A673 (cell line): ENCODE results near the gene ARHGAP26. TPM values are rescaled to one million over a fixed set of nuclear protein-coding genes. Genes with fewer than 3 reads are reported as not detected.

Experiments
- BruUV-seq: library from RNA; stranded (reverse); fragments of 400-500 nt; replicated peaks from 2 replicates; lab custom pipeline; 2021; lab: Mats Ljungman, UMichigan
- CTCF ChIA-PET: fragments of 300-600 bp; sonication (Branson Sonifier 250); formaldehyde crosslinking; loops from one replicate; lab custom pipeline; 2022; ENCODE audit warnings: antibody characterized with exemption; lab: Charles Lee
- POLR2A ChIA-PET: fragments of 300-600 bp; sonication (Branson Sonifier 250); formaldehyde crosslinking; loops from one replicate; lab custom pipeline; 2022; ENCODE audit warnings: antibody characterized with exemption; ENCODE audit not compliant: low non-redundant PET; lab: Charles Lee
- DNase-seq: peaks from one replicate; pipeline ENCODE4 v3.0.0-alpha.2; 2015; ENCODE audit warnings: low spot score
- H3K27ac ChIP-seq: fragments of 200-600 bp; sonication (generic); 2 replicates; pipeline ENCODE4 v1.5.1; 2016; ENCODE audit warnings: mixed run types, low read depth, mild to moderate bottlenecking, mixed read lengths, antibody characterized with exemption, low read length; ENCODE audit not compliant: poor library complexity, severe bottlenecking
- H3K27me3 ChIP-seq: fragments of 200-600 bp; sonication (generic); replicated peaks from 2 replicates; pipeline ENCODE4 v1.6.1; 2017; ENCODE audit warnings: mixed run types, low read depth, mild to moderate bottlenecking, mixed read lengths, antibody characterized with exemption, low read length; ENCODE audit not compliant: insufficient read depth, poor library complexity
- H3K36me3 ChIP-seq: fragments of 200-600 bp; sonication (generic); 2 replicates; pipeline ENCODE4 v1.6.1; 2016; ENCODE audit warnings: mixed run types, mild to moderate bottlenecking, mixed read lengths, antibody characterized with exemption, low read length; ENCODE audit not compliant: insufficient read depth, poor library complexity, severe bottlenecking
- H3K4me1 ChIP-seq: fragments of 200-600 bp; sonication (generic); 2 replicates; pipeline ENCODE4 v1.6.1; 2017; ENCODE audit warnings: mixed run types, mild to moderate bottlenecking, mixed read lengths, antibody characterized with exemption, low read length; ENCODE audit not compliant: insufficient read depth, poor library complexity, severe bottlenecking
- H3K4me3 ChIP-seq: fragments of 200-600 bp; sonication (generic); 2 replicates; pipeline ENCODE4 v1.5.1; 2016; ENCODE audit warnings: low read depth, mixed run types, mild to moderate bottlenecking, mixed read lengths, low read length; ENCODE audit not compliant: poor library complexity, severe bottlenecking
- H3K9me3 ChIP-seq: fragments of 200-600 bp; sonication (generic); 2 replicates; pipeline ENCODE4 v1.6.1; 2016; ENCODE audit warnings: mixed run types, low read depth, mild to moderate bottlenecking, mixed read lengths, antibody characterized with exemption, low read length; ENCODE audit not compliant: poor library complexity, severe bottlenecking
- CTCF ChIP-seq: fragments of 300-800, 200-600 bp; sonication (generic); conservative IDR thresholded peaks from 2 replicates; pipeline ENCODE4 v1.5.1; 2017; ENCODE audit warnings: low read depth, mild to moderate bottlenecking, antibody characterized with exemption, low read length, moderate library complexity, mixed read lengths
- EZH2 ChIP-seq: fragments of 200-600 bp; sonication (generic); IDR thresholded peaks from 2 replicates; pipeline ENCODE4 v1.6.1; 2017; ENCODE audit warnings: borderline replicate concordance, low read depth, mild to moderate bottlenecking, mixed read lengths, antibody characterized with exemption, low read length; ENCODE audit not compliant: poor library complexity, severe bottlenecking
- intact Hi-C: fragments of 100-400 bp; cut with micrococcal nuclease; formaldehyde crosslinking; loops from one replicate; pipeline ENCODE4 v1.10.0; 2022; ENCODE audit not compliant: unreplicated experiment
- total RNA-seq: library from RNA; stranded (reverse); gene quantifications from 2 replicates; pipeline ENCODE4 v1.2.3, GENCODE V29; 2021

Gene ARHGAP26
- total RNA-seq, 1 experiment from 2014 or later, result 25.5 TPM

GRCh38 chr5:143008809-143009521, 238.8 kb downstream of the ARHGAP26 start:
- H3K27ac ChIP-seq, result no peak overlapping the region
- H3K36me3 ChIP-seq, result no peaks in the 10 kb centered on the region
- DNase-seq, result peak; percentile 14
- no peaks in the 10 kb centered on the region for H3K9me3 ChIP-seq
- ChIA-PET CTCF (no interaction called here), POLR2A (no interaction called here)
- peaks cover 6% of the 10 kb centered on the region for H3K4me1 ChIP-seq
- intact Hi-C loops, result no loop called here
- no peaks in the 10 kb centered on the region for H3K27me3 ChIP-seq
- TF ChIP-seq EZH2 (no peak), CTCF (no peak)
- no TSS peak for BruUV-seq
- no peak overlapping the region for H3K4me3 ChIP-seq

DNA sequence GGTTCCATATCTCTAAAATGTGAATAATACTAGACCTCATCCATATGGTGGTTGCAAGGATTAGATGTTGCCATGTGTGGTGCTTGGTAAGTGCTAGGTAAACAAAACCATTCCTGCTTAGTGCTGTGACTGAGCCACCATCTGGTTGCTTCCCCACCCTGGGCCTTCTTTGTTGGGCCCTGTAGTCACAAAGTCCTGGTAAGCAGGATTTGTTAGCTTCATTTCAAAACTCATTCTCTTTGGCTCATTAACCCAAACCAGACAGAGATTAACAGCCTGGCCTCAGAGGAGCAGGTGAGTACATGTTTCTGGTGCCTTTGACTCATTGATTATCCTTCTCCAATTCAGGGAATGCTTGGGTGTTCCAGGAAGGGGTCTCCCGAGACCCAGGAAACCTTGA, 240.2 kb downstream of the ARHGAP26 start:
- ChIA-PET CTCF (interaction anchor here (1.0 kb wide), 1 partner anchor 393 kb away, joined by 5 read pairs; no protein-coding TSS in a partner anchor), POLR2A (no interaction called here)
- Histone ChIP-seq H3K27me3 (no peaks in the 10 kb centered on the region), H3K4me1 (peaks cover 6% of the 10 kb centered on the region), H3K4me3 (no peak overlapping the region), H3K9me3 (no peaks in the 10 kb centered on the region), H3K27ac (no peak overlapping the region), H3K36me3 (no peaks in the 10 kb centered on the region)
- no peak for DNase-seq
- TF ChIP-seq CTCF, result no peak
- no peak for TF ChIP-seq EZH2
- intact Hi-C loops, result loop anchor here (5.0 to 10.0 kb wide), 2 partner anchors 392 to 954 kb away; partner anchors contain the start of gene NR3C1
- no TSS peak for BruUV-seq

DNA sequence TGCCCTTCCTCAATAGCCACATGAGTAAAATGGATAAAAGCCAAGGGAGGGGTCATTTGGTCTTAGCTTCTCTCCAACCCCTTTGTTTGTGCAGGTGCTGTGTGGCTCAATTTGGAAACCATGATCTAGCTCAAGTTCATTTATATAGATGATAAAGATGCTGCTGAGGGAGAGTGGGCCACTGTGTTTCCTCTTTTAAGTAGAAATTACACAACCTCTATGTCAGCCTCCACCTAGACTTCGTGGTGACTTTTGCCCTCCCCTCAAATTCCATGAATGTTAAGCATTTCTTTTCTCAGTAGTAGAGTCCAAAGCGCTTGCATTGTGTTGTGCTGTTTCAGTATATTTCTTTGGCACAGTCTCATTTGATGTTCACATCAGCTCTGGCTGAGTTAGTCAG, 241.4 kb downstream of the ARHGAP26 start:
- intact Hi-C loops, result loop anchor here (5.0 to 10.0 kb wide), 2 partner anchors 391 to 953 kb away; partner anchors contain the start of gene NR3C1
- Histone ChIP-seq H3K36me3 (no peaks in the 10 kb centered on the region), H3K4me3 (no peak overlapping the region), H3K27me3 (no peaks in the 10 kb centered on the region), H3K9me3 (no peaks in the 10 kb centered on the region), H3K4me1 (peaks cover 2% of the 10 kb centered on the region), H3K27ac (no peak overlapping the region)
- TF ChIP-seq CTCF (no peak), EZH2 (no peak)
- no TSS peak for BruUV-seq
- POLR2A ChIA-PET, result interaction anchor here (0.6 kb wide), 1 partner anchor 375 kb away, joined by 3 read pairs; no protein-coding TSS in a partner anchor
- no peak for DNase-seq
- CTCF ChIA-PET, result no interaction called here
